Thyroid gland (tissue), 4 donors: ENCODE data around the gene HMBS. TPM values are rescaled to one million over a fixed set of nuclear protein-coding genes. Genes with fewer than 3 reads are reported as not detected.

Source experiments
- DNase-seq, 2 donors: peaks; one replicate each; pipeline ENCODE4 v3.0.0-alpha.2; 2019
- H3K27ac ChIP-seq, 3 donors: fragments of 200-600 bp; sonication (generic); 1 replicate in 2 of 3; 2 replicates in 1 of 3; pipeline ENCODE4 v1.5.1; 2016 to 2019; ENCODE audit warnings: mild to moderate bottlenecking in 1 of 3, moderate library complexity in 1 of 3
- H3K27me3 ChIP-seq: fragments of 200-600 bp; sonication (generic); one replicate; pipeline ENCODE4 v1.5.1; 2019
- H3K36me3 ChIP-seq, 2 donors: fragments of 200-600 bp; sonication (generic); one replicate each; pipeline ENCODE4 v1.5.1; 2016 to 2019
- H3K4me1 ChIP-seq, 2 donors: fragments of 200-600 bp; sonication (generic); one replicate each; pipeline ENCODE4 v1.5.1; 2017 to 2019
- H3K4me3 ChIP-seq, 3 donors: fragments of 200-600 bp; sonication (generic); replicated peaks in 1 of 3; 1 replicate in 2 of 3; 2 replicates in 1 of 3; pipeline ENCODE4 v1.5.1; 2016; ENCODE audit warnings: mild to moderate bottlenecking in 1 of 3
- H3K9me3 ChIP-seq: fragments of 200-600 bp; sonication (generic); one replicate; pipeline ENCODE4 v1.5.1; 2017
- CTCF ChIP-seq, 6 experiments: fragments of 200-600 bp in 3 of 6; fragments of 450-650 bp in 3 of 6; sonication (generic) in 3 of 6; IDR thresholded peaks; one replicate each; pipeline ENCODE4 v1.5.1; 2016 to 2019; ENCODE audit warnings: antibody characterized with exemption in 6 of 6, mild to moderate bottlenecking in 2 of 6, inconsistent platforms in 1 of 6, moderate library complexity in 1 of 6
- POLR2A ChIP-seq, 2 donors: fragments of 450-650 bp; IDR thresholded peaks; one replicate each; pipeline ENCODE4 v1.6.1; 2017; ENCODE audit warnings: antibody characterized with exemption in 2 of 2, mild to moderate bottlenecking in 2 of 2, moderate library complexity in 1 of 2
- WGBS, 2 donors: methylation state at CpG; one replicate each; pipeline ENCODE4 v1.1.5; 2017; 5-methylcytosine and 5-hydroxymethylcytosine counted together
- intact Hi-C: fragments of 100-400 bp; cut with DNase I; formaldehyde crosslinking; loops from one replicate; pipeline ENCODE4 v1.15.1; 2023
- total RNA-seq, 4 donors: library from RNA; depleted of rRNA; stranded (reverse); fragments of >200 nt; gene quantifications; one replicate each; pipeline ENCODE4 v1.2.3, GENCODE V29; 2016

HMBS gene
- total RNA-seq, 4 donors from 2014 or later = 10.7 to 24.3 (median 19.7) TPM

- intact Hi-C loops = no loop called here
- Histone ChIP-seq H3K27ac (no peak overlapping the region), H3K27me3 (no peaks in the 10 kb centered on the region), H3K36me3 (no peaks in the 10 kb centered on the region), H3K4me3 (no peak overlapping the region), H3K4me1 (peaks cover 20 to 48% of the 10 kb centered on the region in 2 donors), H3K9me3 (no peaks in the 10 kb centered on the region)
- no peak for TF ChIP-seq CTCF (IDR thresholded peaks at IDR 0.05)
- TF ChIP-seq POLR2A (IDR thresholded peaks at IDR 0.05) = no peak
- 32 to 75% methylated on average over 1 of the region's 1 CpG for WGBS, 2 donors
- peak in 1 of 2 donors; percentile 39 for DNase-seq
Measured at GRCh38 chr11:119089319-119089718, 4.6 kb downstream of the HMBS start.

GRCh38 chr11:119091178-119091577 is 6.5 kb downstream of the HMBS start:
- H3K27me3 ChIP-seq = no peaks in the 10 kb centered on the region
- WGBS, 2 donors = 85 to 86% methylated on average over 9 of the region's 9 CpGs
- intact Hi-C loops = no loop called here

GRCh38 chr11:119091966-119092879 is 7.5 kb downstream of the HMBS start:
- peak; percentile 30 to 66 for DNase-seq
- intact Hi-C loops = no loop called here
- H3K4me1 ChIP-seq = peaks cover 12 to 39% of the 10 kb centered on the region in 2 donors
- no peak overlapping the region for H3K4me3 ChIP-seq
- peaks cover 0 to 2% of the 10 kb centered on the region in 2 donors for H3K36me3 ChIP-seq
- H3K27ac ChIP-seq = no peak overlapping the region
- TF ChIP-seq POLR2A (IDR thresholded peaks at IDR 0.05) (no peak), CTCF (IDR thresholded peaks at IDR 0.05) (no peak)
- no peaks in the 10 kb centered on the region for H3K27me3 ChIP-seq
- WGBS, 2 donors = 74 to 81% methylated on average over 12 to 13 of the region's 13 CpGs
- H3K9me3 ChIP-seq = no peaks in the 10 kb centered on the region

More at GRCh38 chr11:119091178-119091577, 6.5 kb downstream of the HMBS start:
- H3K36me3 ChIP-seq = no peaks in the 10 kb centered on the region
- no peak overlapping the region for H3K4me3 ChIP-seq
- TF ChIP-seq POLR2A (IDR thresholded peaks at IDR 0.05) = no peak
- no peak for TF ChIP-seq CTCF (IDR thresholded peaks at IDR 0.05)
- no peak overlapping the region for H3K27ac ChIP-seq
- H3K4me1 ChIP-seq = peaks cover 12 to 40% of the 10 kb centered on the region in 2 donors
- no peaks in the 10 kb centered on the region for H3K9me3 ChIP-seq
- no peak for DNase-seq

- no peaks in the 10 kb centered on the region for H3K9me3 ChIP-seq
- TF ChIP-seq CTCF (IDR thresholded peaks at IDR 0.05) (no peak), POLR2A (IDR thresholded peaks at IDR 0.05) (no peak)
- no peaks in the 10 kb centered on the region for H3K27me3 ChIP-seq
- peak overlapping the region in 1 of 3 donors; percentile 91 for H3K27ac ChIP-seq
- peaks cover 7 to 11% of the 10 kb centered on the region in 2 donors for H3K36me3 ChIP-seq
- WGBS, 2 donors = 57 to 60% methylated on average over 12 of the region's 12 CpGs
- intact Hi-C loops = no loop called here
- peaks cover 12 to 32% of the 10 kb centered on the region in 2 donors for H3K4me1 ChIP-seq
- peak; percentile 47 to 49 for DNase-seq
- peak overlapping the region in 2 of 3 donors; percentile 69 to 79 for H3K4me3 ChIP-seq
Measured at GRCh38 chr11:119092880-119093842, 8.5 kb downstream of the HMBS start.
